GM19025 (cell line): Measurements from ENCODE around the gene ZNF490.
"Not testable (repeated sequence)": the region's sequence is repeated elsewhere in the genome, so short reads cannot be mapped to it uniquely, and the experiment has no call there.

Experiments
- ATAC-seq: cut with Tn5 transposase; IDR thresholded peaks from one replicate; pipeline ENCODE4 v1.9.1; 2021; ENCODE audit warnings: mild to moderate bottlenecking, low read depth, moderate library complexity; ENCODE audit not compliant: unreplicated experiment

Gene ZNF490

GRCh38 chr19:12610540-12611360 is at the start of gene ZNF490, which contains the start of gene ZNF791:
TSS of gene ZNF490 (minus strand) at chr19:12610813. CDS start at chr19:12610680, 133 bp downstream.
TSS of gene ZNF791 (plus strand) at chr19:12610920. CDS start at chr19:12611080, 160 bp downstream.
- peak; percentile 71 for ATAC-seq

- ATAC-seq, result no peak
Measured at GRCh38 chr19:12657966-12658365, 47.4 kb upstream of the ZNF490 start.

- ATAC-seq, result no peak
Measured at GRCh38 chr19:12656899-12657571, 46.4 kb upstream of the ZNF490 start.

- no peak for ATAC-seq
Measured at GRCh38 chr19:12655546-12655945, 44.9 kb upstream of the ZNF490 start.

GRCh38 chr19:12652219-12652618 is 41.6 kb upstream of the ZNF490 start:
- no peak for ATAC-seq

GRCh38 chr19:12649941-12650340 is 39.3 kb upstream of the ZNF490 start:
- ATAC-seq, result no peak

GRCh38 chr19:12648088-12648487 is 37.5 kb upstream of the ZNF490 start:
- no peak for ATAC-seq

- no peak for ATAC-seq
Measured at GRCh38 chr19:12647490-12648071, 37.0 kb upstream of the ZNF490 start.

GRCh38 chr19:12647047-12647446 is 36.4 kb upstream of the ZNF490 start:
- no peak for ATAC-seq

GRCh38 chr19:12646551-12646950 is 35.9 kb upstream of the ZNF490 start:
- no peak for ATAC-seq

GRCh38 chr19:12643716-12644115 is 33.1 kb upstream of the ZNF490 start:
- ATAC-seq, result not testable (repeated sequence)

- no peak for ATAC-seq
Measured at GRCh38 chr19:12642506-12642905, 31.9 kb upstream of the ZNF490 start.

- no peak for ATAC-seq
Measured at GRCh38 chr19:12641456-12641855, 30.8 kb upstream of the ZNF490 start.

GRCh38 chr19:12639901-12640613 is 29.4 kb upstream of the ZNF490 start:
- peak; percentile 43 for ATAC-seq

GRCh38 chr19:12638611-12639182 is 28.1 kb upstream of the ZNF490 start:
- ATAC-seq, result no peak

GRCh38 chr19:12636631-12637030 is 26.0 kb upstream of the ZNF490 start:
- no peak for ATAC-seq

GRCh38 chr19:12629215-12629614 is 18.6 kb upstream of the ZNF490 start:
- no peak for ATAC-seq

GRCh38 chr19:12628040-12629022 is 17.7 kb upstream of the ZNF490 start:
- ATAC-seq, result no peak

- no peak for ATAC-seq
Measured at GRCh38 chr19:12626958-12627357, 16.3 kb upstream of the ZNF490 start.
